SJCRH30 (cell line): ENCODE results near the gene AGAP9. TPM values are rescaled to one million over a fixed set of nuclear protein-coding genes. Genes with fewer than 3 reads are reported as not detected.
"Not testable (repeated sequence)": the region's sequence is repeated elsewhere in the genome, so short reads cannot be mapped to it uniquely, and the experiment has no call there.

Experiments
- DNase-seq, 2 experiments: peaks; one replicate each; pipeline ENCODE4 v3.0.0-alpha.2; 2015 to 2020
- H3K27ac ChIP-seq: fragments of 250-450 bp; sonication (Bioruptor Pico); 2 replicates; pipeline ENCODE4 v1.5.1; 2020; ENCODE audit warnings: mild to moderate bottlenecking, moderate library complexity
- H3K27me3 ChIP-seq: fragments of 250-450 bp; sonication (Bioruptor Pico); 2 replicates; pipeline ENCODE4 v1.5.1; 2020; ENCODE audit warnings: mild to moderate bottlenecking, moderate library complexity
- H3K36me3 ChIP-seq: fragments of 250-450 bp; sonication (Bioruptor Pico); 2 replicates; pipeline ENCODE4 v1.5.1; 2020; ENCODE audit warnings: mild to moderate bottlenecking, moderate library complexity
- H3K4me1 ChIP-seq: fragments of 250-450 bp; sonication (Bioruptor Pico); 2 replicates; pipeline ENCODE4 v1.5.1; 2020; ENCODE audit warnings: mild to moderate bottlenecking, moderate library complexity
- H3K4me3 ChIP-seq: fragments of 250-450 bp; sonication (Bioruptor Pico); 2 replicates; pipeline ENCODE4 v1.5.1; 2020; ENCODE audit warnings: mild to moderate bottlenecking, moderate library complexity
- H3K9me3 ChIP-seq: fragments of 250-450 bp; sonication (Bioruptor Pico); replicated peaks from 2 replicates; pipeline ENCODE4 v1.5.1; 2020; ENCODE audit warnings: mild to moderate bottlenecking, moderate library complexity
- total RNA-seq: library from RNA; depleted of rRNA; stranded (reverse); fragments of >200 nt; shearing (Covaris generic); gene quantifications from 2 replicates; pipeline ENCODE4 v1.2.3, GENCODE V29; 2014

Gene AGAP9
- total RNA-seq, 1 experiment from 2014 or later: 2.4 TPM

- H3K36me3 ChIP-seq, DNase-seq, H3K4me3 ChIP-seq, H3K27me3 ChIP-seq, H3K4me1 ChIP-seq, H3K27ac ChIP-seq, H3K9me3 ChIP-seq: not testable (repeated sequence)
These were observed 48.3 kb downstream of the AGAP9 start for GRCh38 chr10:47475101-47475500.

- H3K36me3 ChIP-seq, H3K4me3 ChIP-seq, DNase-seq, H3K27ac ChIP-seq, H3K4me1 ChIP-seq, H3K27me3 ChIP-seq, H3K9me3 ChIP-seq: not testable (repeated sequence)
These were observed 49.9 kb downstream of the AGAP9 start for GRCh38 chr10:47473516-47473915.

- not testable (repeated sequence) for H3K27ac ChIP-seq, H3K27me3 ChIP-seq, DNase-seq, H3K9me3 ChIP-seq, H3K36me3 ChIP-seq, H3K4me1 ChIP-seq, H3K4me3 ChIP-seq
These were observed 50.8 kb downstream of the AGAP9 start for GRCh38 chr10:47472647-47473046.

- not testable (repeated sequence) for H3K27me3 ChIP-seq, H3K4me1 ChIP-seq, H3K36me3 ChIP-seq, H3K4me3 ChIP-seq, DNase-seq, H3K27ac ChIP-seq, H3K9me3 ChIP-seq
These were observed 51.4 kb downstream of the AGAP9 start for GRCh38 chr10:47472072-47472471.

GRCh38 chr10:47468731-47469528 lies 54.5 kb downstream of the AGAP9 start:
- H3K9me3 ChIP-seq, H3K4me3 ChIP-seq, H3K36me3 ChIP-seq, H3K27me3 ChIP-seq, H3K4me1 ChIP-seq, H3K27ac ChIP-seq, DNase-seq: not testable (repeated sequence)

GRCh38 chr10:47467957-47468356 lies 55.5 kb downstream of the AGAP9 start:
- not testable (repeated sequence) for H3K9me3 ChIP-seq, DNase-seq, H3K36me3 ChIP-seq, H3K27me3 ChIP-seq, H3K27ac ChIP-seq, H3K4me3 ChIP-seq, H3K4me1 ChIP-seq

- not testable (repeated sequence) for H3K36me3 ChIP-seq, H3K27ac ChIP-seq, H3K4me1 ChIP-seq, H3K9me3 ChIP-seq, DNase-seq, H3K27me3 ChIP-seq, H3K4me3 ChIP-seq
These were observed 56.0 kb downstream of the AGAP9 start for GRCh38 chr10:47467458-47467857.

GRCh38 chr10:47465216-47465917 lies 58.1 kb downstream of the AGAP9 start:
- not testable (repeated sequence) for DNase-seq

GRCh38 chr10:47462577-47463358 lies 60.7 kb downstream of the AGAP9 start:
- H3K27ac ChIP-seq, H3K4me3 ChIP-seq, H3K36me3 ChIP-seq, H3K27me3 ChIP-seq, DNase-seq, H3K4me1 ChIP-seq, H3K9me3 ChIP-seq: not testable (repeated sequence)

More at GRCh38 chr10:47465216-47465917, 58.1 kb downstream of the AGAP9 start:
- not testable (repeated sequence) for H3K27ac ChIP-seq, H3K27me3 ChIP-seq, H3K4me3 ChIP-seq, H3K36me3 ChIP-seq, H3K9me3 ChIP-seq, H3K4me1 ChIP-seq

- not testable (repeated sequence) for H3K27me3 ChIP-seq, H3K27ac ChIP-seq, H3K9me3 ChIP-seq, H3K36me3 ChIP-seq, H3K4me3 ChIP-seq, H3K4me1 ChIP-seq
- DNase-seq: peak; percentile 9 to 23
These were observed 62.2 kb downstream of the AGAP9 start for GRCh38 chr10:47461261-47461687.

- no peak overlapping the region for H3K4me3 ChIP-seq
- H3K36me3 ChIP-seq: no peaks in the 10 kb centered on the region
- H3K27me3 ChIP-seq: no peaks in the 10 kb centered on the region
- H3K9me3 ChIP-seq: no peaks in the 10 kb centered on the region
- H3K27ac ChIP-seq: no peak overlapping the region
- DNase-seq: no peak
- no peaks in the 10 kb centered on the region for H3K4me1 ChIP-seq
These were observed 64.8 kb downstream of the AGAP9 start for GRCh38 chr10:47458466-47459154.

GRCh38 chr10:47457826-47458225 lies 65.6 kb downstream of the AGAP9 start:
- Histone ChIP-seq H3K27me3 (no peaks in the 10 kb centered on the region), H3K9me3 (no peaks in the 10 kb centered on the region), H3K27ac (no peak overlapping the region), H3K36me3 (no peaks in the 10 kb centered on the region), H3K4me1 (no peaks in the 10 kb centered on the region), H3K4me3 (no peak overlapping the region)
- no peak for DNase-seq

- H3K9me3 ChIP-seq: no peaks in the 10 kb centered on the region
- H3K27ac ChIP-seq: no peak overlapping the region
- H3K27me3 ChIP-seq: no peaks in the 10 kb centered on the region
- DNase-seq: no peak
- no peaks in the 10 kb centered on the region for H3K36me3 ChIP-seq
- H3K4me3 ChIP-seq: no peak overlapping the region
- no peaks in the 10 kb centered on the region for H3K4me1 ChIP-seq
These were observed 66.0 kb downstream of the AGAP9 start for GRCh38 chr10:47457528-47457820.

- no peak overlapping the region for H3K27ac ChIP-seq
These were observed 66.5 kb downstream of the AGAP9 start for GRCh38 chr10:47456794-47457527.

More at GRCh38 chr10:47456794-47457527, 66.5 kb downstream of the AGAP9 start:
- Histone ChIP-seq H3K27me3 (no peaks in the 10 kb centered on the region), H3K4me3 (no peak overlapping the region), H3K4me1 (no peaks in the 10 kb centered on the region), H3K9me3 (no peaks in the 10 kb centered on the region), H3K36me3 (no peaks in the 10 kb centered on the region)
- no peak for DNase-seq
